ENCODE results near the gene LRRC26. TPM values are rescaled to one million over a fixed set of nuclear protein-coding genes. Genes with fewer than 3 reads are reported as not detected.

The LRRC26 gene
- total and polyA plus RNA-seq, 2 of the 13 experiments (the other 11 are each of a cell fraction or from before 2014, with no cell fraction given): not detected

GRCh38 chr9:137186385-137186784 is 16.5 kb upstream of the LRRC26 start:
- Histone ChIP-seq H4K20me1 (ENCODE audit: insufficient read depth, low read length) (no peaks in the 10 kb centered on the region), H3K4me3 (replicated peaks in 1 of 3; ENCODE audit: insufficient read depth in 1 of 3, low read depth in 2 of 3, low read length in 3 of 3) (peak overlapping the region in 1 of 3 experiments; percentile 97; a peak in 3 of 6 replicates), H3K36me3 (replicated peaks in 1 of 2; ENCODE audit: control insufficient read depth in 1 of 2, insufficient read depth in 2 of 2, low read length in 2 of 2) (peaks cover 21 to 37% of the 10 kb centered on the region in 2 experiments; a peak in 4 of 5 replicates), H2AFZ (ENCODE audit: low read length) (no peak overlapping the region), H3K27ac (ENCODE audit: extremely low read length, insufficient read depth, low read length) (no peak overlapping the region), H3K4me2 (ENCODE audit: low read depth, low read length) (peak overlapping the region; percentile 90), H3K9me3 (ENCODE audit: low read length) (no peaks in the 10 kb centered on the region), H3K9ac (ENCODE audit: insufficient read depth, low read depth, low read length) (no peak overlapping the region), H3K27me3 (ENCODE audit: control insufficient read depth in 1 of 2, insufficient read depth in 2 of 2, low read length in 2 of 2) (no peaks in the 10 kb centered on the region), H3K4me1 (ENCODE audit: insufficient read depth, low read length) (peaks cover 28% of the 10 kb centered on the region), H3K79me2 (ENCODE audit: insufficient read depth, low read length) (peaks cover 26% of the 10 kb centered on the region)
- 92% methylated on average over 2 of the region's 6 CpGs for WGBS (ENCODE audit: low lambda C conversion rate)
- no peak for ATAC-seq
- intact Hi-C loops (cut with micrococcal nuclease; ENCODE audit: unreplicated experiment) (no loop called here), in situ Hi-C loops (cut with HindIII; ENCODE audit: extremely low pct_ligation_motif_present, low pct_unique_long_range_greater_than_20kb) (loop anchor here (5.0 kb wide), 1 partner anchor 41 kb away; the partner anchor contains the start of genes CYSRT1 and RNF224)
- CTCF ChIA-PET (ENCODE audit: low intra/inter-chr PET ratio, low total read pairs): no interaction called here
- no TSS peak for BruUV-seq (replicated peaks)
- POLR2A ChIA-PET: no interaction called here
- DNase-seq (ENCODE audit: low spot score): no peak
- no peak for FAIRE-seq
- TF ChIP-seq, protein P1, sequence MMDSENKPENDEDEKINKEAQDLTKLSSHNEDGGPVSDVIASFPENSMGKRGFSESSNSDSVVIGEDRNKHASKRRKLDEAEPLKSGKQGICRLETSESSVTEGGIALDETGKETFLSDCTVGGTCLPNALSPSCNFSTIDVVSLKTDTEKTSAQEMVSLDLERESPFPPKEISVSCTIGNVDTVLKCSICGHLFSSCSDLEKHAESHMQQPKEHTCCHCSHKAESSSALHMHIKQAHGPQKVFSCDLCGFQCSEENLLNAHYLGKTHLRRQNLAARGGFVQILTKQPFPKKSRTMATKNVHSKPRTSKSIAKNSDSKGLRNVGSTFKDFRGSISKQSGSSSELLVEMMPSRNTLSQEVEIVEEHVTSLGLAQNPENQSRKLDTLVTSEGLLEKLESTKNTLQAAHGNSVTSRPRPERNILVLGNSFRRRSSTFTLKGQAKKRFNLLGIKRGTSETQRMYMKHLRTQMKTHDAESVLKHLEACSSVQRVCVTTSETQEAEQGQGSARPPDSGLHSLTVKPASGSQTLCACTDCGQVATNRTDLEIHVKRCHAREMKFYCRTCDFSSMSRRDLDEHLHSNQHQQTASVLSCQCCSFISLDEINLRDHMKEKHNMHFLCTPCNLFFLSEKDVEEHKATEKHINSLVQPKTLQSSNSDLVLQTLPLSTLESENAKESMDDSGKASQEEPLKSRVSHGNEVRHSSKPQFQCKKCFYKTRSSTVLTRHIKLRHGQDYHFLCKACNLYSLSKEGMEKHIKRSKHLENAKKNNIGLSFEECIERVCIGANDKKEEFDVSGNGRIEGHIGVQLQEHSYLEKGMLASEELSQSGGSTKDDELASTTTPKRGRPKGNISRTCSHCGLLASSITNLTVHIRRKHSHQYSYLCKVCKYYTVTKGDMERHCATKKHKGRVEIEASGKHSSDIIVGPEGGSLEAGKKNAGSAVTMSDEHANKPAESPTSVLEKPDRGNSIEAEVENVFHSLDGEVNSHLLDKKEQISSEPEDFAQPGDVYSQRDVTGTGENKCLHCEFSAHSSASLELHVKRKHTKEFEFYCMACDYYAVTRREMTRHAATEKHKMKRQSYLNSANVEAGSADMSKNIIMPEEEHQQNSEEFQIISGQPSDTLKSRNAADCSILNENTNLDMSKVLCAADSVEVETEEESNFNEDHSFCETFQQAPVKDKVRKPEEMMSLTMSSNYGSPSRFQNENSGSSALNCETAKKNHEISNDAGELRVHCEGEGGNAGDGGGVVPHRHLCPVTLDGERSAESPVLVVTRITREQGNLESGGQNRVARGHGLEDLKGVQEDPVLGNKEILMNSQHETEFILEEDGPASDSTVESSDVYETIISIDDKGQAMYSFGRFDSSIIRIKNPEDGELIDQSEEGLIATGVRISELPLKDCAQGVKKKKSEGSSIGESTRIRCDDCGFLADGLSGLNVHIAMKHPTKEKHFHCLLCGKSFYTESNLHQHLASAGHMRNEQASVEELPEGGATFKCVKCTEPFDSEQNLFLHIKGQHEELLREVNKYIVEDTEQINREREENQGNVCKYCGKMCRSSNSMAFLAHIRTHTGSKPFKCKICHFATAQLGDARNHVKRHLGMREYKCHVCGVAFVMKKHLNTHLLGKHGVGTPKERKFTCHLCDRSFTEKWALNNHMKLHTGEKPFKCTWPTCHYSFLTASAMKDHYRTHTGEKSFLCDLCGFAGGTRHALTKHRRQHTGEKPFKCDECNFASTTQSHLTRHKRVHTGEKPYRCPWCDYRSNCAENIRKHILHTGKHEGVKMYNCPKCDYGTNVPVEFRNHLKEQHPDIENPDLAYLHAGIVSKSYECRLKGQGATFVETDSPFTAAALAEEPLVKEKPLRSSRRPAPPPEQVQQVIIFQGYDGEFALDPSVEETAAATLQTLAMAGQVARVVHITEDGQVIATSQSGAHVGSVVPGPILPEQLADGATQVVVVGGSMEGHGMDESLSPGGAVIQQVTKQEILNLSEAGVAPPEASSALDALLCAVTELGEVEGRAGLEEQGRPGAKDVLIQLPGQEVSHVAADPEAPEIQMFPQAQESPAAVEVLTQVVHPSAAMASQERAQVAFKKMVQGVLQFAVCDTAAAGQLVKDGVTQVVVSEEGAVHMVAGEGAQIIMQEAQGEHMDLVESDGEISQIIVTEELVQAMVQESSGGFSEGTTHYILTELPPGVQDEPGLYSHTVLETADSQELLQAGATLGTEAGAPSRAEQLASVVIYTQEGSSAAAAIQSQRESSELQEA (CRISPR knock-in tag; IDR thresholded peaks at IDR 0.05; ENCODE audit: not compliant biosample characterization): no peak
- TF ChIP-seq ISX (CRISPR knock-in tag; conservative IDR thresholded peaks at IDR 0.05) (no peak), ZFAT (CRISPR knock-in tag; conservative IDR thresholded peaks at IDR 0.05) (no peak), TARDBP (CRISPR knock-in tag; IDR thresholded peaks at IDR 0.05) (no peak), FOXA3 (CRISPR knock-in tag; IDR thresholded peaks at IDR 0.05) (no peak), CREM (IDR thresholded peaks at IDR 0.05) (no peak), CREM (CRISPR knock-in tag; IDR thresholded peaks at IDR 0.05) (no peak), AKAP8 (CRISPR knock-in tag; IDR thresholded peaks at IDR 0.05) (no peak), ZNF496 (CRISPR knock-in tag; IDR thresholded peaks at IDR 0.05; ENCODE audit: insufficient replicate concordance) (no peak), DPF2 (CRISPR knock-in tag; IDR thresholded peaks at IDR 0.05; ENCODE audit: borderline replicate concordance, low read depth) (no peak), ZNF569 (CRISPR knock-in tag; IDR thresholded peaks at IDR 0.05; ENCODE audit: borderline replicate concordance) (no peak), ZNF343 (CRISPR knock-in tag; IDR thresholded peaks at IDR 0.05) (no peak), ZNF616 (CRISPR knock-in tag; IDR thresholded peaks at IDR 0.05; ENCODE audit: low read depth) (no peak), POLR2G (IDR thresholded peaks at IDR 0.05; ENCODE audit: low read depth, low read length) (no peak), MTF1 (CRISPR knock-in tag; IDR thresholded peaks at IDR 0.05) (no peak)
- TF ChIP-seq, protein P2, sequence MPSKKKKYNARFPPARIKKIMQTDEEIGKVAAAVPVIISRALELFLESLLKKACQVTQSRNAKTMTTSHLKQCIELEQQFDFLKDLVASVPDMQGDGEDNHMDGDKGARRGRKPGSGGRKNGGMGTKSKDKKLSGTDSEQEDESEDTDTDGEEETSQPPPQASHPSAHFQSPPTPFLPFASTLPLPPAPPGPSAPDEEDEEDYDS (CRISPR knock-in tag; IDR thresholded peaks at IDR 0.05): no peak
- TF ChIP-seq, protein P3, sequence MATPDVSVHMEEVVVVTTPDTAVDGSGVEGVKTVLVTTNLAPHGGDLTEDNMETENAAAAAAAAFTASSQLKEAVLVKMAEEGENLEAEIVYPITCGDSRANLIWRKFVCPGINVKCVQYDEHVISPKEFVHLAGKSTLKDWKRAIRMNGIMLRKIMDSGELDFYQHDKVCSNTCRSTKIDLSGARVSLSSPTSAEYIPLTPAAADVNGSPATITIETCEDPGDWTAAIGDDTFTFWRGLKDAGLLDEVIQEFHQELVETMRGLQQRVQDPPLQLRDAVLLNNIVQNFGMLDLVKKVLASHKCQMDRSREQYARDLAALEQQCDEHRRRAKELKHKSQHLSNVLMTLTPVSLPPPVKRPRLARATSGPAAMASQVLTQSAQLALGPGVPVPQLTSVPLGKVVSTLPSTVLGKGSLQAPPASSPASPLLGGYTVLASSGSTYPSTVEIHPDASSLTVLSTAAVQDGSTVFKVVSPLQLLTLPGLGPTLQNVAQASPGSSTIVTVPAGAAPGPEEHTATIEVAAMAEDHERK (CRISPR knock-in tag; IDR thresholded peaks at IDR 0.05; ENCODE audit: low read depth): no peak

All from HepG2 (cell line).